ENCODE measurements around the gene CSMD2. TPM values are rescaled to one million over a fixed set of nuclear protein-coding genes. Genes with fewer than 3 reads are reported as not detected.

Gene CSMD2
- total and polyA plus RNA-seq, 2 donors (not counting 1 experiment from before 2014, with no cell fraction given), result 2.2 to 7.6 TPM

- H3K4me3 ChIP-seq (replicated peaks in 1 of 4; ENCODE audit: control extremely low read depth in 1 of 4, insufficient read depth in 1 of 4, low read depth in 3 of 4, low read length in 4 of 4), result no peak overlapping the region
- H3K9ac ChIP-seq (ENCODE audit: insufficient read depth, low read length), result no peak overlapping the region
- no peaks in the 10 kb centered on the region for H3K4me1 ChIP-seq (ENCODE audit: control insufficient read depth, extremely low read depth, insufficient read depth, low read length)
- TF ChIP-seq EZH2 (IDR thresholded peaks at IDR 0.05; ENCODE audit: low read length, missing control alignments) (no peak), CTCF (conservative IDR thresholded peaks at IDR 0.05 in 1 of 2, IDR thresholded peaks at IDR 0.05 in 1 of 2; ENCODE audit: low read depth in 1 of 2, low read length in 2 of 2) (no peak)
- no peaks in the 10 kb centered on the region for H4K20me1 ChIP-seq (ENCODE audit: control insufficient read depth, extremely low read depth, insufficient read depth, low read length)
- no peak for DNase-seq (ENCODE audit: low read depth in 2 of 2)
- no peaks in the 10 kb centered on the region for H3K9me3 ChIP-seq (ENCODE audit: control insufficient read depth, insufficient read depth, low read depth, low read length)
- H2AFZ ChIP-seq (ENCODE audit: low read length), result no peak overlapping the region
- no peaks in the 10 kb centered on the region for H3K27me3 ChIP-seq (ENCODE audit: control insufficient read depth, insufficient read depth, low read length)
- H3K36me3 ChIP-seq (ENCODE audit: control insufficient read depth, insufficient read depth, low read length), result no peaks in the 10 kb centered on the region
- H3K4me2 ChIP-seq (ENCODE audit: extremely low read depth, insufficient read depth, low read length), result no peak overlapping the region
- no peak overlapping the region for H3K27ac ChIP-seq (ENCODE audit: insufficient read depth, low read length)
- no peaks in the 10 kb centered on the region for H3K79me2 ChIP-seq (ENCODE audit: control insufficient read depth, insufficient read depth, low read length)
Measured at GRCh38 chr1:34153246-34153645, 11.8 kb downstream of the CSMD2 start.

GRCh38 chr1:34149501-34149900 lies 15.5 kb downstream of the CSMD2 start:
- no peak overlapping the region for H3K4me3 ChIP-seq (replicated peaks in 1 of 4; ENCODE audit: control extremely low read depth in 1 of 4, insufficient read depth in 1 of 4, low read depth in 3 of 4, low read length in 4 of 4)
- no peak overlapping the region for H3K9ac ChIP-seq (ENCODE audit: insufficient read depth, low read length)
- no peaks in the 10 kb centered on the region for H3K79me2 ChIP-seq (ENCODE audit: control insufficient read depth, insufficient read depth, low read length)
- H4K20me1 ChIP-seq (ENCODE audit: control insufficient read depth, extremely low read depth, insufficient read depth, low read length), result no peaks in the 10 kb centered on the region
- no peak overlapping the region for H2AFZ ChIP-seq (ENCODE audit: low read length)
- no peak for DNase-seq (ENCODE audit: low read depth in 2 of 2)
- no peaks in the 10 kb centered on the region for H3K4me1 ChIP-seq (ENCODE audit: control insufficient read depth, extremely low read depth, insufficient read depth, low read length)
- H3K27me3 ChIP-seq (ENCODE audit: control insufficient read depth, insufficient read depth, low read length), result no peaks in the 10 kb centered on the region
- H3K27ac ChIP-seq (ENCODE audit: insufficient read depth, low read length), result no peak overlapping the region
- H3K4me2 ChIP-seq (ENCODE audit: extremely low read depth, insufficient read depth, low read length), result no peak overlapping the region
- no peak for TF ChIP-seq EZH2 (IDR thresholded peaks at IDR 0.05; ENCODE audit: low read length, missing control alignments)
- TF ChIP-seq CTCF (conservative IDR thresholded peaks at IDR 0.05 in 1 of 2, IDR thresholded peaks at IDR 0.05 in 1 of 2; ENCODE audit: low read depth in 1 of 2, low read length in 2 of 2), result no peak
- no peaks in the 10 kb centered on the region for H3K36me3 ChIP-seq (ENCODE audit: control insufficient read depth, insufficient read depth, low read length)
- H3K9me3 ChIP-seq (ENCODE audit: control insufficient read depth, insufficient read depth, low read depth, low read length), result no peaks in the 10 kb centered on the region

- Histone ChIP-seq H3K9ac (ENCODE audit: insufficient read depth, low read length) (no peak overlapping the region), H3K9me3 (ENCODE audit: control insufficient read depth, insufficient read depth, low read depth, low read length) (no peaks in the 10 kb centered on the region), H3K27ac (ENCODE audit: insufficient read depth, low read length) (no peak overlapping the region), H3K79me2 (ENCODE audit: control insufficient read depth, insufficient read depth, low read length) (no peaks in the 10 kb centered on the region), H3K4me1 (ENCODE audit: control insufficient read depth, extremely low read depth, insufficient read depth, low read length) (no peaks in the 10 kb centered on the region), H2AFZ (ENCODE audit: low read length) (no peak overlapping the region), H3K36me3 (ENCODE audit: control insufficient read depth, insufficient read depth, low read length) (no peaks in the 10 kb centered on the region), H3K27me3 (ENCODE audit: control insufficient read depth, insufficient read depth, low read length) (no peaks in the 10 kb centered on the region), H3K4me2 (ENCODE audit: extremely low read depth, insufficient read depth, low read length) (no peak overlapping the region), H4K20me1 (ENCODE audit: control insufficient read depth, extremely low read depth, insufficient read depth, low read length) (no peaks in the 10 kb centered on the region), H3K4me3 (replicated peaks in 1 of 4; ENCODE audit: control extremely low read depth in 1 of 4, insufficient read depth in 1 of 4, low read depth in 3 of 4, low read length in 4 of 4) (no peak overlapping the region)
- DNase-seq (ENCODE audit: low read depth in 2 of 2), result no peak
- no peak for TF ChIP-seq CTCF (conservative IDR thresholded peaks at IDR 0.05 in 1 of 2, IDR thresholded peaks at IDR 0.05 in 1 of 2; ENCODE audit: low read depth in 1 of 2, low read length in 2 of 2)
- TF ChIP-seq EZH2 (IDR thresholded peaks at IDR 0.05; ENCODE audit: low read length, missing control alignments), result no peak
Measured at GRCh38 chr1:34147301-34147700, 17.7 kb downstream of the CSMD2 start.
